Kidney (tissue), 14 donors: ENCODE measurements around the gene BCAS3. TPM values are rescaled to one million over a fixed set of nuclear protein-coding genes. Genes with fewer than 3 reads are reported as not detected.

Experiments
- DNase-seq, 5 donors: peaks; one replicate each; pipeline ENCODE4 v3.0.0-alpha.2; 2013 to 2020
- FAIRE-seq: peaks from 2 replicates; lab custom pipeline; 2012; peaks lifted over from hg19 to GRCh38; lab: Jason Lieb, UNC
- H3K27ac ChIP-seq, 2 donors: one replicate each; pipeline ENCODE4 v1.7.0; 2013; ENCODE audit warnings: low read depth in 2 of 2, low read length in 2 of 2, inconsistent platforms in 1 of 2
- H3K27me3 ChIP-seq: one replicate; pipeline ENCODE4 v1.7.1; 2013; ENCODE audit warnings: low read length, inconsistent platforms; ENCODE audit not compliant: control insufficient read depth, insufficient read depth
- H3K36me3 ChIP-seq, 3 donors: one replicate each; pipeline versions ENCODE4 v1.7.0 to v1.7.1; 2013; ENCODE audit warnings: low read length in 3 of 3, control low read depth in 1 of 3, inconsistent platforms in 1 of 3; ENCODE audit not compliant: insufficient read depth in 3 of 3, control insufficient read depth in 2 of 3
- H3K4me1 ChIP-seq, 3 donors: one replicate each; pipeline versions ENCODE4 v1.7.0 to v1.7.1; 2013; ENCODE audit warnings: low read length in 3 of 3, inconsistent platforms in 1 of 3, low read depth in 1 of 3; ENCODE audit not compliant: control insufficient read depth in 2 of 3, insufficient read depth in 2 of 3
- H3K4me3 ChIP-seq, 3 donors: one replicate each; pipeline versions ENCODE4 v1.7.0 to v1.8.1; 2013; ENCODE audit warnings: low read length in 3 of 3, control low read depth in 1 of 3, inconsistent platforms in 1 of 3
- H3K9ac ChIP-seq, 3 donors: one replicate each; pipeline versions ENCODE4 v1.7.0 to v1.7.1; 2013; ENCODE audit warnings: low read length in 3 of 3, control low read depth in 1 of 3, inconsistent platforms in 1 of 3
- H3K9me3 ChIP-seq, 3 donors: one replicate each; pipeline versions ENCODE4 v1.7.0 to v1.7.1; 2013; ENCODE audit warnings: low read length in 3 of 3, control low read depth in 1 of 3, inconsistent platforms in 1 of 3; ENCODE audit not compliant: control insufficient read depth in 2 of 3, insufficient read depth in 1 of 3
- CTCF ChIP-seq: IDR thresholded peaks from 3 replicates; pipeline ENCODE4 v1.5.1; 2012; ENCODE audit warnings: mild to moderate bottlenecking, moderate library complexity, borderline replicate concordance; ENCODE audit not compliant: insufficient read depth; ENCODE audit errors: extremely low read depth
- intact Hi-C: fragments of 100-400 bp; cut with DNase I; formaldehyde crosslinking; loops from one replicate; pipeline ENCODE4 v1.11.1; 2022
- polyA plus RNA-seq: library from polyadenylated mRNA; stranded (reverse); fragments of 350-450 nt; fragmentation: Illumina TruSeq; extraction: RNeasy Lipid Tissue Mini Kit (QIAGEN cat#74804); gene quantifications from one replicate; pipeline ENCODE4 v1.2.3, GENCODE V29; 2014; ENCODE audit warnings: low read depth, low replicate concordance; ENCODE audit not compliant: insufficient read depth
- total RNA-seq: library from RNA; stranded (reverse); fragmentation: NEBNext Ultra II Directional; extraction: Animal tissue kit (Norgen Biotek cat#: 25700); gene quantifications from one replicate; pipeline ENCODE4 v1.2.1, GENCODE V29; 2021
- donor health status: control.
- donor health status: control.
- donor health status: control.
- donor health status: control.
- donor health status: control.
- donor health status: DM: yes; HTN: yes; CAD: no.
- donor health status: Normal renal cell carcinoma (clear cell type).

Gene BCAS3
- total and polyA plus RNA-seq, 2 donors from 2014 or later: 18.3 to 44.1 TPM

- H3K9ac ChIP-seq: peak overlapping the region in 1 of 3 donors; percentile 17
- peak overlapping the region in 1 of 2 donors; percentile 41 for H3K27ac ChIP-seq
- intact Hi-C loops: no loop called here
- peaks cover 0 to 15% (median 7%) of the 10 kb centered on the region in 3 donors for H3K4me1 ChIP-seq
- H3K27me3 ChIP-seq: no peaks in the 10 kb centered on the region
- H3K4me3 ChIP-seq: no peak overlapping the region
- no peak for DNase-seq
- no peaks in the 10 kb centered on the region for H3K9me3 ChIP-seq
- H3K36me3 ChIP-seq: no peaks in the 10 kb centered on the region
- no peak for FAIRE-seq
- no peak for TF ChIP-seq CTCF
These were observed 654.2 kb downstream of the BCAS3 start for GRCh38 chr17:61331886-61332285.

- FAIRE-seq: no peak
These were observed 655.5 kb downstream of the BCAS3 start for GRCh38 chr17:61333136-61333535.

GRCh38 chr17:61334673-61335072 is 657.0 kb downstream of the BCAS3 start:
- TF ChIP-seq CTCF: no peak
- DNase-seq (no peak), FAIRE-seq (no peak)
- Histone ChIP-seq H3K9me3 (no peaks in the 10 kb centered on the region), H3K4me1 (peaks cover 5 to 19% (median 7%) of the 10 kb centered on the region in 3 donors), H3K9ac (no peak overlapping the region), H3K36me3 (no peaks in the 10 kb centered on the region), H3K4me3 (no peak overlapping the region), H3K27ac (no peak overlapping the region), H3K27me3 (no peaks in the 10 kb centered on the region)
- intact Hi-C loops: no loop called here

More at GRCh38 chr17:61333136-61333535, 655.5 kb downstream of the BCAS3 start:
- no peak overlapping the region for H3K9ac ChIP-seq
- no peaks in the 10 kb centered on the region for H3K9me3 ChIP-seq
- no peak for DNase-seq
- H3K27ac ChIP-seq: no peak overlapping the region
- H3K36me3 ChIP-seq: no peaks in the 10 kb centered on the region
- TF ChIP-seq CTCF: no peak
- H3K4me1 ChIP-seq: peaks cover 5 to 19% (median 7%) of the 10 kb centered on the region in 3 donors
- no peak overlapping the region for H3K4me3 ChIP-seq
- no peaks in the 10 kb centered on the region for H3K27me3 ChIP-seq
- intact Hi-C loops: no loop called here
